ENCODE data around the gene THSD7B.

- TF ChIP-seq CTCF (IDR thresholded peaks at IDR 0.05; ENCODE audit: low read depth, low read length, poor library complexity, severe bottlenecking), result no peak
- TF ChIP-seq EZH2phosphoT487 (IDR thresholded peaks at IDR 0.05; ENCODE audit: borderline replicate concordance, low read length), result no peak
Observed at GRCh38 chr2:136769871-136770270, 4.5 kb downstream of the THSD7B start.

Measured in DOHH2 (cell line).